BE2C (cell line): ENCODE data around the gene HMG20A.

ENCODE experiments used
- DNase-seq: peaks from one replicate; pipeline ENCODE4 v3.0.0-alpha.2; 2020
- H3K27me3 ChIP-seq: fragments of 250-450 bp; sonication (Bioruptor Pico); 2 replicates; pipeline ENCODE4 v1.5.1; 2020; ENCODE audit warnings: mild to moderate bottlenecking
- H3K36me3 ChIP-seq: fragments of 250-450 bp; sonication (Bioruptor Pico); 2 replicates; pipeline ENCODE4 v1.5.1; 2020; ENCODE audit warnings: mild to moderate bottlenecking
- H3K4me1 ChIP-seq: fragments of 250-450 bp; sonication (Bioruptor Pico); 2 replicates; pipeline ENCODE4 v1.5.1; 2020
- H3K4me3 ChIP-seq: 2 replicates; pipeline ENCODE4 v1.5.1; 2011; ENCODE audit warnings: low read depth, low read length
- H3K9me3 ChIP-seq: fragments of 250-450 bp; sonication (Bioruptor Pico); 2 replicates; pipeline ENCODE4 v1.5.1; 2020
- TF ChIP-seq, protein P1 (sequence below): IDR thresholded peaks from 2 replicates; pipeline ENCODE4 v1.5.1; 2012; ENCODE audit warnings: mild to moderate bottlenecking, low read depth, low read length

Gene HMG20A

DNA sequence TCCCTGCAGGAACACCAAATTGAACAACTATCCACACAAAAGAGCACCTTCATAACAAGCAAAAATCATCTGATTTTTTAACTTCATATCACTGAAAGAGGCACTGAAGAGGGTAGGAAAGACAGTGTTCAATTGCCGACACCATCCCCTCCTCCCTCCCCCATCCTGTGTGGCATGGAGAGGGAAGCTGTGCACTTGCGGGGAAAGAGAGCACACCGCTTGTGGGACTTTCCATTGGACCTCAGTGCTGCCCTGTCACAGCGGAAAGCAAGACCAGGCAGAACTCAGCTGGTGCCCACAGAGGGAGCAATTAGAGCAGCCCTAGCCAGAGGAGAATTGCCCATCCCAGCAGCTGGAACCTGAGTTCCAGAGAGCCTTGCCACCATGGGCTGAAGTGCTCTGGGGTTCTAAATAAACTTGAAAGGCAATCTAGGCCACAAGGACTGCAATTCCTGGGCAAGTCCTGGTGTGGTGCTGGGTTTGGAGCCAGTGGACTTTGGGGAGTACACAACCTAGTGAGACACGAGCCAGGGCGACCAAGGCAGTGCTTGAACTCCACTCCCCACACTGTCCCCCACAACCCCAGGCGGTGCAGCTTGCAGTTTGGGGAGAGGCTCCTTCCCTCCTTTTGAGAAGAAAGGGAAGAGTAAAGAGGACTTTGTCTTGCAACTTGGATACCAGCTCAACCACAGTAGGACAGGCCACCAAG, 27.8 kb upstream of the HMG20A start:
- H3K4me3 ChIP-seq: no peak overlapping the region
- H3K27me3 ChIP-seq: no peaks in the 10 kb centered on the region
- H3K4me1 ChIP-seq: no peaks in the 10 kb centered on the region
- TF ChIP-seq, protein P1, sequence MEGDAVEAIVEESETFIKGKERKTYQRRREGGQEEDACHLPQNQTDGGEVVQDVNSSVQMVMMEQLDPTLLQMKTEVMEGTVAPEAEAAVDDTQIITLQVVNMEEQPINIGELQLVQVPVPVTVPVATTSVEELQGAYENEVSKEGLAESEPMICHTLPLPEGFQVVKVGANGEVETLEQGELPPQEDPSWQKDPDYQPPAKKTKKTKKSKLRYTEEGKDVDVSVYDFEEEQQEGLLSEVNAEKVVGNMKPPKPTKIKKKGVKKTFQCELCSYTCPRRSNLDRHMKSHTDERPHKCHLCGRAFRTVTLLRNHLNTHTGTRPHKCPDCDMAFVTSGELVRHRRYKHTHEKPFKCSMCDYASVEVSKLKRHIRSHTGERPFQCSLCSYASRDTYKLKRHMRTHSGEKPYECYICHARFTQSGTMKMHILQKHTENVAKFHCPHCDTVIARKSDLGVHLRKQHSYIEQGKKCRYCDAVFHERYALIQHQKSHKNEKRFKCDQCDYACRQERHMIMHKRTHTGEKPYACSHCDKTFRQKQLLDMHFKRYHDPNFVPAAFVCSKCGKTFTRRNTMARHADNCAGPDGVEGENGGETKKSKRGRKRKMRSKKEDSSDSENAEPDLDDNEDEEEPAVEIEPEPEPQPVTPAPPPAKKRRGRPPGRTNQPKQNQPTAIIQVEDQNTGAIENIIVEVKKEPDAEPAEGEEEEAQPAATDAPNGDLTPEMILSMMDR: no peak
- H3K9me3 ChIP-seq: no peaks in the 10 kb centered on the region
- no peaks in the 10 kb centered on the region for H3K36me3 ChIP-seq
- no peak for DNase-seq

- Histone ChIP-seq H3K4me3 (no peak overlapping the region), H3K27me3 (no peaks in the 10 kb centered on the region), H3K9me3 (no peaks in the 10 kb centered on the region), H3K36me3 (no peaks in the 10 kb centered on the region), H3K4me1 (no peaks in the 10 kb centered on the region)
- no peak for DNase-seq
- TF ChIP-seq, protein P1: no peak
Measured at GRCh38 chr15:77393471-77393840, 27.2 kb upstream of the HMG20A start.

DNA sequence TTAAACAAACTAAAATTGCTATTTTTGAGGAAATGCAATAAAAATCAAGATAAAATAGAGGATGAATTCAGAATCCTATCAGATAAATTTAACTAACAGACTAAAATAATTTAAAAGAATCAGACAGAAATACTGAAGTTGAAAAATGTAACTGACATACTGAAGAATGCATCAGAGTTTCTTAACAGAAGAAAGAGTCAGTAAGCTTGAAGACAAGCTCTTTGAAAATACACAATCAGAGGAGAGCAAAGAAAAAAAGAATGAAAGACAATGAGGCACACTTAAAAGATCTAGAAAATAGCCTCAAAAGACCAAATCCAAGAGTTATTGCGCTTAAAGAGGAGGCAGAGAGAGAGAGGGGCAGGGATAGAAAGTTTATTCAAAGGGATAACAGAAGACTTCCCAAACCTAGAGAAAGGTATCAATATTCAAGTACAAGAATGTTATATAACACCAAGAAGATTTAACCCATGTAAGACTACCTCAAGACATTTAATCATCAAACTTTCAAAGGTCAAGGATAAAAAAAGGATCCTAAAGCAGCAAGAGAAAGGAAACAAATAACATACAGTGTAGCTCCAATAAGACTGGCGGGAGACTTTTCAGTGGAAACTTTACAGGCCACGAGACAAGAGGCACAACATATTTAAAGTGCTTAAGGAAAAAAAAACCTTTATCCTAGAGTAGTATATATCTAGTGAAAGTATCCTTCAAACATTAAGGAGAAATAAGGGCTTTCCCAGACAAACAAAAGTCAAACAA, 25.5 kb upstream of the HMG20A start:
- TF ChIP-seq, protein P1: no peak
- Histone ChIP-seq H3K4me1 (no peaks in the 10 kb centered on the region), H3K9me3 (no peaks in the 10 kb centered on the region), H3K36me3 (no peaks in the 10 kb centered on the region), H3K27me3 (no peaks in the 10 kb centered on the region), H3K4me3 (no peak overlapping the region)
- DNase-seq: no peak

DNA sequence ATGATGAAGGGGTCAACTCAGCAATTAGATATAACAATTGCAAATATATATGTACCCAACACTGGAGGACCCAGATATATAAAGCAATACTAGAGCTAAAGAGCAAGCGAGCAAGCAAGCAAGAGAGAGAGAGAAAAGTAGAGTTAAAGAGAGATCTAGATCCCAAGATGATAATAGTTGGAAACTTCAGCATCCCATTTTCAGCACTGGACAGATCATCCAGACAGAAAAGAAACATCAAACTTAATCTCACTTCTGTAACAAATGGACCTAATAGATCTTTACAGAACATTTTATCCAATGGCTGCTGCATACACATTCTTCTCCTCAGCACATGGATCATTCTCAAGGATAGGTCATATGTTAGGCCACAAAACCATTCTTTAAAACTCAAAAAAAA, 24.0 kb upstream of the HMG20A start:
- H3K36me3 ChIP-seq: no peaks in the 10 kb centered on the region
- no peaks in the 10 kb centered on the region for H3K27me3 ChIP-seq
- TF ChIP-seq, protein P1: no peak
- no peaks in the 10 kb centered on the region for H3K9me3 ChIP-seq
- DNase-seq: no peak
- no peaks in the 10 kb centered on the region for H3K4me1 ChIP-seq
- H3K4me3 ChIP-seq: no peak overlapping the region

DNA sequence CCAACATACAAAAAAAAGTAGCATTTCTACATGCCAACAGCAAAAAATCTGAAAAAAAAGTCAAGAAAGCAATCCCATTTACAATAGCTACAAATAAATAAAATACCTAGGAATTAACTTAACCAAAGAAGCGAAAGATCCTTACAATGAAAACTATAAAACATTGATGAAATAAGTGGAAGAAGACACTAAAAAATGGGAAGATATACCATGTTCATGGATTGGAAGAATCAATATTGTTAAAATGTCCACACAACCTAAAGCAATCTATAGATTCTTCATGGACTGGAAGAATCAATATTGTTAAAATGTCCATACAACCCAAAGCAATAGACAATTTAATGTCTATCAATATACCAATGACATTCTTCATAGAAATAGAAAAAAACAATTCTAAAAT, 21.8 kb upstream of the HMG20A start:
- no peak overlapping the region for H3K4me3 ChIP-seq
- no peaks in the 10 kb centered on the region for H3K4me1 ChIP-seq
- TF ChIP-seq, protein P1: no peak
- no peaks in the 10 kb centered on the region for H3K27me3 ChIP-seq
- no peaks in the 10 kb centered on the region for H3K9me3 ChIP-seq
- DNase-seq: no peak
- H3K36me3 ChIP-seq: no peaks in the 10 kb centered on the region

- no peaks in the 10 kb centered on the region for H3K36me3 ChIP-seq
- no peak for DNase-seq
- H3K4me3 ChIP-seq: no peak overlapping the region
- TF ChIP-seq, protein P1: no peak
- H3K4me1 ChIP-seq: no peaks in the 10 kb centered on the region; the same call in 1 of the 2 replicates
- H3K9me3 ChIP-seq: no peaks in the 10 kb centered on the region
- no peaks in the 10 kb centered on the region for H3K27me3 ChIP-seq
Measured at GRCh38 chr15:77400258-77400657, 20.4 kb upstream of the HMG20A start.
